Kidney glomerular epithelial cell (primary cell): ENCODE measurements around the gene TAF1D.
"Not testable (repeated sequence)": the region's sequence is repeated elsewhere in the genome, so short reads cannot be mapped to it uniquely, and the experiment has no call there.

ENCODE experiments used
- DNase-seq: peaks from one replicate; lab custom pipeline; 2025; lab: John Stamatoyannopoulos, UW

Gene TAF1D, protein sequence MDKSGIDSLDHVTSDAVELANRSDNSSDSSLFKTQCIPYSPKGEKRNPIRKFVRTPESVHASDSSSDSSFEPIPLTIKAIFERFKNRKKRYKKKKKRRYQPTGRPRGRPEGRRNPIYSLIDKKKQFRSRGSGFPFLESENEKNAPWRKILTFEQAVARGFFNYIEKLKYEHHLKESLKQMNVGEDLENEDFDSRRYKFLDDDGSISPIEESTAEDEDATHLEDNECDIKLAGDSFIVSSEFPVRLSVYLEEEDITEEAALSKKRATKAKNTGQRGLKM

DNA sequence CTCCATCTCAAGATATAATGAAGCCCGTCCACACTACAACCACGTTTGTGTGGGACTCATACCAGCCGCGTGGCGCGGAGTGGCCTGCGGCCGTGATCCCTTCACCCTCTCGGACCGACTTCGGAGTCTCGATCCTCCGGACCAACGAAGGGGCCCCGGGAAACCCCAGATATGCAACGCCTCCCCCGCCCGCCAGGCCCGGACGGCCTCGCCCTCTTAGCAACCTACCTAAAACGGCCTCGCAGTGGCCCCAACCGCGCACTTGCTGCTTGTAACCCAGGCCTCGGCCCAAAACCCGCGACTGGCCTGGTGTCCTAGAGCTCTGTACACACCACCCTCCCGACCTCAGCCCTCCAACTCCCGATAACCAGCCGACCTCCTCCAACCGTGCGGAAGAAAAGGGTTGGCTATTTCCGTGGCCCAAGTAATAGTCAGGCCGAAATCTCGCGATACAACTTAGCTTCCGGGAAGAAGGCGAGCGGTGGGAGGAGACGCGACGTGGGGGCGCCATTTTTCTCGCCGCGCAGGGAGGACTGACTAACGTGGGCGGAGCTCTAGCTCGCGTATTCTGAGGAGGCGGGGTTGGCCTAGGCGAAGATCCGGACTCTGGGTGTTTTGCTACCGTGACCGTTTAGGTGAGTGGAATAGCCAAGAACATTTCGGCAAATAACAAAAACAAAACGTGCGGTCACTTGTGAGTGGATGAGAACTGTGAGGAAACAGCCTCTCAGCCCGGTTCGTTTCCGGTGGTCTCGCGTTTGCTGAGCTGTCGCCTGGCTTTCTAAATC lies at the start of gene TAF1D, which contains the start of gene C11orf54:
Gene TAF1D (minus strand): TSS at position 402 of the 788 bp plus-strand sequence. CDS start 2,191 bp downstream, outside the sequence.
Gene C11orf54 (plus strand): TSS at position 579 of the 788 bp plus-strand sequence. CDS start 5,722 bp downstream, outside the sequence.
- DNase-seq, result peak; percentile 91

DNA sequence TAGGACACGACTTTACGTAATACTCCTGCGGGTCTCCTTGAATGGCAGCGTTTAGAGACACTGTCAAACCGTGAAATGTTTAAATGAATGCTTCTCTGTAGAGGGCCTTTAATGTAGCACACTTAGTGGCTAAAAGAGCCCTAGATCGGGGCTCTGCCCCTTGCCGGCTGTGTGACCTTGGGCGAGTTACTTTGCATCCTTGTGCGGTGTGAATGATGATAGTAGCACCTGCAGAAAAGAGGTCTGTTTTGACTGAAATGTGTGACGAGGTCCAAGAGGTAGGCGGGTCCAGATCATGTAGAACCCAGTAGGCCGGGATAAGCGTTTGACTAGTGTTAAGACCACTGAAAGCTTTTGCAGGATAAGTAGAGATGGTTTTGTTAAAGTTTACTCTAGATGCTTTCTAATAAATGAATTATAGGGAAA lies 43.7 kb upstream of the TAF1D start:
- peak; percentile 29 for DNase-seq

- peak; percentile 89 for DNase-seq
Measured at GRCh38 chr11:93784145-93784934, 43.0 kb upstream of the TAF1D start, which contains the start of gene MED17. TSS of gene MED17 (plus strand) at chr11:93784282. CDS start at chr11:93784514, 232 bp downstream.

DNA sequence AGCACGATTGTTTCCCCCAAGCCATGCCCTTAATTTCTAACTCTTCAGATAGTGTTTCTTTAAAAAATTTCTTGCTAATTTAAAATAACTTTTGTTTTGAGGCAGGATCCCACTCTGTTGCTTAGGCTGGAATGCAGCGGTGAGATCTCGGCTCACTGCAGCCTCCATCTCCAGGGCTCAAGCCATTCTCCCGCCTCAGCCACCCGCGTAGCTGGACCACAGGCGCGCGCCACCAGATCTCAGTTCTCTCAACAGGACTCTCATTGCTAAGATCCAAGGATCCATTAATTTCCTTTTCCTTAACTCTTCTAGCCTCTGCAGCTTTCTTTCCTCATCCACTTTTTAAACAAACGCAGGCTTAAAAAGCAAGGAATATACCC lies 42.5 kb upstream of the TAF1D start:
- DNase-seq, result peak; percentile 66

GRCh38 chr11:93783362-93783761 lies 42.1 kb upstream of the TAF1D start:
- no peak for DNase-seq

- no peak for DNase-seq
Measured at GRCh38 chr11:93775289-93775688, 34.0 kb upstream of the TAF1D start.

- not testable (repeated sequence) for DNase-seq
Measured at GRCh38 chr11:93774560-93774959, 33.3 kb upstream of the TAF1D start.

- no peak for DNase-seq
Measured at GRCh38 chr11:93773601-93774200, 32.4 kb upstream of the TAF1D start.

GRCh38 chr11:93773045-93773477 lies 31.8 kb upstream of the TAF1D start:
- no peak for DNase-seq

GRCh38 chr11:93772123-93772522 lies 30.8 kb upstream of the TAF1D start:
- DNase-seq, result no peak

DNA sequence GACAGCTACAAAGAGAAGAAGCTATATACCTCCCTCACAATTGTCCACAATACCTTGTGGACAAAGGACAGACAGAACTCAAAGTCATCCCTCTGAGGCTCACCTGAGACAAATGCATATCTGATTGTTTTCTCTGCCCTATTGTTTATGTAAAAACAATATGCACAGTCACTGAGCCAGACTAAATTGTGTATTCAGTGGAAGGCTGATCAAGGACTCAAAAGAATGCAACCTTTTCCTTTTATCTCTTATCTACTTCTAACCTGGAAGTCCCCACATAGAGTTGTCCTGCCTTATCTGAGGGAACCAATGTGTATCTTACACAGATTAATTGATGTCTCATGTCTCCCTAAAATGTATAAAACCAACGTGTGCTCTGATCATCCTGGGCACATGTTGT lies 28.9 kb upstream of the TAF1D start:
- DNase-seq, result no peak

- DNase-seq, result no peak
Measured at GRCh38 chr11:93767018-93767417, 25.7 kb upstream of the TAF1D start.

- DNase-seq, result no peak
Measured at GRCh38 chr11:93766504-93766903, 25.2 kb upstream of the TAF1D start.

GRCh38 chr11:93765551-93765950 lies 24.3 kb upstream of the TAF1D start:
- no peak for DNase-seq

GRCh38 chr11:93761910-93762309 lies 20.6 kb upstream of the TAF1D start:
- DNase-seq, result no peak

- not testable (repeated sequence) for DNase-seq
Measured at GRCh38 chr11:93759123-93759522, 17.8 kb upstream of the TAF1D start.

GRCh38 chr11:93757924-93758865 lies 16.9 kb upstream of the TAF1D start:
- DNase-seq, result no peak

GRCh38 chr11:93757301-93757700 lies 16.0 kb upstream of the TAF1D start:
- no peak for DNase-seq

- no peak for DNase-seq
Measured at GRCh38 chr11:93756748-93757147, 15.5 kb upstream of the TAF1D start.

DNA sequence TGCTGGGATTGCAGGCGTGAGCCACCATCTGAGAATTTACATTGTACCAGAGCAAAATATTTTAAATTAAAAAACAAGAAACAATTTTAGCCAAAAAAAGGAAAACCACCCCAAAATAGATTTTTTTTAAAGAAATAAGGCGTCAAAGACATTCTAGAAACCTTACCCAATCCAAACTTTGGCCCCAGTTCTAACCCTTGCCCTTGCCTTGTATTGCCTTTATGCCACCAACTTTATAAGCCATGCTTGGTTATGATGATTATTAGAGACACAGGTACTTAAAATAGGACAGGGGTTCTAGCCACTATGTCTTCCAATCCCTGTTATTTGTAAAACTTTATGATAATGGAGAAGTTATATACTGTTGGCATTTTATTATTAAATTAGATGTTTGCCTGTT lies 11.9 kb upstream of the TAF1D start:
- DNase-seq, result no peak

GRCh38 chr11:93751001-93751400 lies 9.7 kb upstream of the TAF1D start:
- DNase-seq, result no peak
